Osteocyte (in vitro differentiated cells): ENCODE results near the gene NHS. TPM values are rescaled to one million over a fixed set of nuclear protein-coding genes. Genes with fewer than 3 reads are reported as not detected.

ENCODE experiments used
- DNase-seq: peaks from one replicate; pipeline ENCODE4 v3.0.0; 2021; ENCODE audit warnings: mixed read lengths; ENCODE audit not compliant: unreplicated experiment; ENCODE audit errors: extremely low spot score
- H3K27ac Mint-ChIP-seq: one replicate; pipeline ENCODE4 v1.8.0; 2021; ENCODE audit warnings: mild to moderate bottlenecking, mixed read lengths; ENCODE audit not compliant: unreplicated experiment
- H3K27me3 Mint-ChIP-seq: one replicate; pipeline ENCODE4 v1.8.0; 2021; ENCODE audit warnings: mixed read lengths; ENCODE audit not compliant: unreplicated experiment
- H3K36me3 Mint-ChIP-seq: one replicate; pipeline ENCODE4 v1.8.0; 2021; ENCODE audit warnings: mixed read lengths; ENCODE audit not compliant: unreplicated experiment
- H3K4me1 Mint-ChIP-seq: one replicate; pipeline ENCODE4 v1.8.0; 2021; ENCODE audit warnings: mixed read lengths; ENCODE audit not compliant: unreplicated experiment
- H3K4me3 Mint-ChIP-seq: one replicate; pipeline ENCODE4 v1.8.0; 2021; ENCODE audit warnings: mild to moderate bottlenecking, moderate library complexity, mixed read lengths; ENCODE audit not compliant: unreplicated experiment
- H3K9me3 Mint-ChIP-seq: one replicate; pipeline ENCODE4 v1.8.0; 2021; ENCODE audit warnings: mixed read lengths; ENCODE audit not compliant: unreplicated experiment
- CTCF ChIP-seq: fragments of 200-600 bp; sonication (generic); IDR thresholded peaks from 2 replicates; pipeline ENCODE4 v1.5.0; 2021; ENCODE audit warnings: antibody characterized with exemption, mild to moderate bottlenecking, moderate library complexity
- total RNA-seq: library from RNA; stranded (reverse); gene quantifications from 2 replicates; pipeline ENCODE4 v1.2.1, GENCODE V29; 2021

Gene NHS
- total RNA-seq, 1 donor from 2014 or later: 4.3 TPM

DNA sequence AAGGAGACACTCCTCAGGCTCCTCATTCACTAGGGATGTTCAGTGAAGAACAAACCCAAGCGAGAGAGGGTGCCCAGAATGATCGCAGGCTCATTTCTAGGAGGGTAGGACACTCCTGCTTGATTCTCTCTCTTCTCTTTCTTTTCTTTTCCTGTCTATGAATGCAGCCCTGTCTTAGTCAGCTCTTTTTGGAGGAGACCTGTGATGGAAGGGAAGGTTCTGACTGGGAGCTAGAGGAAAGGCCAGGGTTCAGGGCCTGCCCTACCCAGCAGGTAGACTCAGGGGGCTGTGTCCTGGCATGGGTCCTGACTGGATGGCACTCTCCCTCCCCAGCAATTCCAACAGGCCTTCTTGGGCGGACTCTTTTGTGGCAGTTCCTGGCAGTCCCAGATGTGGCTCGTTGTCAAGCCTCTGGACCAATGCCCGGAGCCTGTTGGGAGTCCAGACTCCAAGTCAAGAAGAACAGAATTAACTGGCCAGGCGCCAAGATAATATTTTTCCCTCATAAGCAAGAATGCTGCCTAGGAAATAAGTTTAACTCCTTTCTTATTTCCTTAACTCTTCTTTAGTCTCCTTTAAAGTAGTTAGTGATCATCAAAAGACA is 222.9 kb downstream of the NHS start:
- H3K9me3 Mint-ChIP-seq: no peaks in the 10 kb centered on the region

GRCh38 chrX:17601441-17602200 is 226.6 kb downstream of the NHS start:
- Mint-ChIP-seq H3K4me1 (peaks cover 41% of the 10 kb centered on the region), H3K9me3 (no peaks in the 10 kb centered on the region), H3K4me3 (no peak overlapping the region), H3K36me3 (no peaks in the 10 kb centered on the region), H3K27ac (no peak overlapping the region), H3K27me3 (no peaks in the 10 kb centered on the region)
- no peak for DNase-seq
- TF ChIP-seq CTCF: no peak

More for the DNA sequence above, 222.9 kb downstream of the NHS start:
- DNase-seq: no peak
- TF ChIP-seq CTCF: no peak
- Mint-ChIP-seq H3K27me3 (no peaks in the 10 kb centered on the region), H3K4me3 (no peak overlapping the region), H3K36me3 (no peaks in the 10 kb centered on the region), H3K27ac (peak overlapping the region; percentile 61), H3K4me1 (peaks cover 53% of the 10 kb centered on the region)

DNA sequence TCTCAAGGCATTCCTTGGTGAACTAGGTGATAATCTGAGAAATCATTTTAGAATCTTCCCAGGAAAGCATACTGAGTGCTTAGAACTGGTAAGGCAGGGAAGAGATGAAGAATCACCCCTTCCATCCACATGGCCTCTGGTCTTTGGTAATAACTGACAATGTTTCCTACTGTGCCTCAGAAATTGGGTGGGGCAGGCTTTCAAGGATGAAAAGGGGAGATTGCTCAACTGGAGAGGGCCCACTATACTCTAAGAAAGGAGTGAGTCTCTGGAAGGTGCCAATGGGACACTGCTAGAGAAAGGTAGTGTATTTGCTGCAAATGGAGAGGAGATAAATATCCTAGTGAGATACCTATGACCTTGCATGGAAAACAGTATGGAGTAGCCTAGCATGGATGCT is 227.2 kb downstream of the NHS start:
- H3K27me3 Mint-ChIP-seq: no peaks in the 10 kb centered on the region
- no peak overlapping the region for H3K4me3 Mint-ChIP-seq
- H3K27ac Mint-ChIP-seq: no peak overlapping the region
- no peaks in the 10 kb centered on the region for H3K36me3 Mint-ChIP-seq
- H3K9me3 Mint-ChIP-seq: no peaks in the 10 kb centered on the region
- no peak for TF ChIP-seq CTCF
- H3K4me1 Mint-ChIP-seq: peaks cover 39% of the 10 kb centered on the region
- DNase-seq: no peak

- H3K9me3 Mint-ChIP-seq: no peaks in the 10 kb centered on the region
- no peaks in the 10 kb centered on the region for H3K36me3 Mint-ChIP-seq
- H3K27me3 Mint-ChIP-seq: no peaks in the 10 kb centered on the region
- H3K4me3 Mint-ChIP-seq: no peak overlapping the region
- TF ChIP-seq CTCF: no peak
- H3K4me1 Mint-ChIP-seq: peaks cover 29% of the 10 kb centered on the region
- no peak overlapping the region for H3K27ac Mint-ChIP-seq
- no peak for DNase-seq
These were observed 228.2 kb downstream of the NHS start for GRCh38 chrX:17603196-17603595.

DNA sequence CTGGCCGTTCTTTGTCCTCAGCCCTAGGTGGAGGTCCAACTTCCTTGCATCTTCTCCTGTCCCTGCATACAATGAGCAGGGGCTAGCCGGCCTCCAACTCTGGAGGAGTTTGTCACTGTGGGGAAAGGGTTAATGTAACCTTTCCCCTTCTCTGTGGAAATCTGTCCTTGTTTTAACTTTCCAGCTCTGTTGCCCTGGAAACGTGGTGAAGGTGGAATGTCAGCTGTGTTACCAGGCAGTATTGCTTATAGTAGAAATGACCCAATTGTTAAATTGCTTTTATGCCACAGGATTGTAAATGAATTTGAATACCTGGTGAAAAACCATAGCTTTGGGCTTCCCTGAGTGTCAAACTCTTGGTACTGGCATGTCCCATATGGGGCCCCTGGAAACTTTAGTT is 230.7 kb downstream of the NHS start:
- Mint-ChIP-seq H3K27me3 (no peaks in the 10 kb centered on the region), H3K4me3 (no peak overlapping the region)
- DNase-seq: no peak

More for the DNA sequence above, 230.7 kb downstream of the NHS start:
- no peaks in the 10 kb centered on the region for H3K36me3 Mint-ChIP-seq
- TF ChIP-seq CTCF: no peak
- peaks cover 12% of the 10 kb centered on the region for H3K4me1 Mint-ChIP-seq
- H3K27ac Mint-ChIP-seq: no peak overlapping the region
- no peaks in the 10 kb centered on the region for H3K9me3 Mint-ChIP-seq
